GM21737 (cell line): ENCODE measurements around the gene KIAA0930.
A peak's percentile ranks its signal among the peaks of the same experiment; 100 is the strongest.
"Not testable (repeated sequence)": the region's sequence is repeated elsewhere in the genome, so short reads cannot be mapped to it uniquely, and the experiment has no call there.

Source experiments
- ATAC-seq: cut with Tn5 transposase; IDR thresholded peaks from one replicate; pipeline ENCODE4 v1.9.1; 2021; ENCODE audit warnings: mild to moderate bottlenecking, moderate library complexity; ENCODE audit not compliant: unreplicated experiment

KIAA0930 gene

GRCh38 chr22:45240810-45241631 is at the start of gene KIAA0930:
Gene KIAA0930 (minus strand): TSS chr22:45240894. CDS start chr22:45240703, 191 bp downstream.
- peak; percentile 54 for ATAC-seq

GRCh38 chr22:45286854-45287551 is 46.3 kb upstream of the KIAA0930 start:
- ATAC-seq, result no peak

GRCh38 chr22:45285263-45286058 is 44.8 kb upstream of the KIAA0930 start:
- ATAC-seq, result no peak

- ATAC-seq, result no peak
Observed at GRCh38 chr22:45284705-45285262, 44.1 kb upstream of the KIAA0930 start, which contains the start of gene UPK3A. Gene UPK3A (plus strand): TSS chr22:45284949. CDS start chr22:45285014, 65 bp downstream.

GRCh38 chr22:45281010-45281409 is 40.3 kb upstream of the KIAA0930 start:
- no peak for ATAC-seq

- ATAC-seq, result no peak
Observed at GRCh38 chr22:45280587-45280980, 39.9 kb upstream of the KIAA0930 start.

GRCh38 chr22:45278125-45278524 is 37.4 kb upstream of the KIAA0930 start:
- no peak for ATAC-seq

GRCh38 chr22:45277720-45278119 is 37.0 kb upstream of the KIAA0930 start:
- ATAC-seq, result not testable (repeated sequence)

GRCh38 chr22:45276507-45277105 is 35.9 kb upstream of the KIAA0930 start:
- no peak for ATAC-seq

GRCh38 chr22:45273452-45274075 is 32.9 kb upstream of the KIAA0930 start:
- no peak for ATAC-seq

GRCh38 chr22:45272498-45272897 is 31.8 kb upstream of the KIAA0930 start:
- no peak for ATAC-seq

- no peak for ATAC-seq
Observed at GRCh38 chr22:45271667-45272201, 31.0 kb upstream of the KIAA0930 start.

GRCh38 chr22:45270095-45271020 is 29.7 kb upstream of the KIAA0930 start:
- ATAC-seq, result no peak

GRCh38 chr22:45268958-45269844 is 28.5 kb upstream of the KIAA0930 start:
- ATAC-seq, result peak; percentile 50

GRCh38 chr22:45268167-45268957 is 27.7 kb upstream of the KIAA0930 start:
- peak; percentile 19 for ATAC-seq

GRCh38 chr22:45265535-45265934 is 24.8 kb upstream of the KIAA0930 start:
- no peak for ATAC-seq
